Testis (tissue), 2 donors: ENCODE results near the gene DYNC1LI1.

Experiments used
- CTCF ChIP-seq, 3 experiments: fragments of 450-650 bp in 2 of 3; fragments of 200-600 bp in 1 of 3; sonication (generic) in 1 of 3; IDR thresholded peaks; one replicate each; pipeline ENCODE4 v1.5.1; 2016 to 2019; ENCODE audit warnings: antibody characterized with exemption in 3 of 3, mild to moderate bottlenecking in 2 of 3, moderate library complexity in 1 of 3
- POLR2A ChIP-seq: fragments of 450-650 bp; IDR thresholded peaks from one replicate; pipeline ENCODE4 v1.6.1; 2017; ENCODE audit warnings: antibody characterized with exemption, mild to moderate bottlenecking, moderate library complexity

GRCh38 chr3:32500880-32501782, 69.5 kb downstream of the DYNC1LI1 start:
- TF ChIP-seq POLR2A (no peak), CTCF (IDR thresholded peaks at IDR 0.05) (no peak)
